Natural killer cell treated with Interleukin-12 subunit alpha and Interleukin-12 subunit beta and Interleukin-15 and Interleukin-18, amount 100 ng/mL, for 72 hours (primary cell): ENCODE measurements around the gene SNAP23. TPM values are rescaled to one million over a fixed set of nuclear protein-coding genes. Genes with fewer than 3 reads are reported as not detected.
"Not testable (repeated sequence)": the region's sequence is repeated elsewhere in the genome, so short reads cannot be mapped to it uniquely, and the experiment has no call there.

Experiments used
- ATAC-seq, 2 donors: fragments of 150-1000 bp; cut with Tn5 transposase in 1 of 2; sonication (Bioruptor Pico), chemical (Tn5 transposase) in 1 of 2; 2 replicates each; pipeline ENCODE4 v1.10.0; 2021
- DNase-seq: peaks from one replicate; pipeline ENCODE4 v3.0.0; 2022; ENCODE audit warnings: low spot score
- H3K27ac Mint-ChIP-seq, 2 donors: 1 replicate in 1 of 2; 2 replicates in 1 of 2; pipeline ENCODE4 v1.8.0; 2022; ENCODE audit warnings: mixed read lengths in 2 of 2, mild to moderate bottlenecking in 1 of 2, moderate library complexity in 1 of 2
- H3K27me3 Mint-ChIP-seq, 2 donors: 1 replicate in 1 of 2; 2 replicates in 1 of 2; pipeline ENCODE4 v1.8.0; 2022; ENCODE audit warnings: mixed read lengths in 2 of 2
- H3K36me3 Mint-ChIP-seq: one replicate; pipeline ENCODE4 v1.8.0; 2022; ENCODE audit warnings: mixed read lengths
- H3K4me1 Mint-ChIP-seq, 2 donors: 1 replicate in 1 of 2; 2 replicates in 1 of 2; pipeline ENCODE4 v1.8.0; 2022; ENCODE audit warnings: low read depth in 2 of 2, mixed read lengths in 2 of 2, mild to moderate bottlenecking in 1 of 2
- H3K4me3 Mint-ChIP-seq: one replicate; pipeline ENCODE4 v1.8.0; 2022; ENCODE audit warnings: mixed read lengths
- H3K9me3 Mint-ChIP-seq: 2 replicates; pipeline ENCODE4 v1.8.0; 2022; ENCODE audit warnings: mixed read lengths
- total RNA-seq, 2 donors: library from RNA; stranded (reverse); gene quantifications; one replicate each; pipeline ENCODE4 v1.2.3, GENCODE V29; 2022

Gene SNAP23
- total RNA-seq, 2 donors from 2014 or later = 59.2 to 72.6 TPM

DNA sequence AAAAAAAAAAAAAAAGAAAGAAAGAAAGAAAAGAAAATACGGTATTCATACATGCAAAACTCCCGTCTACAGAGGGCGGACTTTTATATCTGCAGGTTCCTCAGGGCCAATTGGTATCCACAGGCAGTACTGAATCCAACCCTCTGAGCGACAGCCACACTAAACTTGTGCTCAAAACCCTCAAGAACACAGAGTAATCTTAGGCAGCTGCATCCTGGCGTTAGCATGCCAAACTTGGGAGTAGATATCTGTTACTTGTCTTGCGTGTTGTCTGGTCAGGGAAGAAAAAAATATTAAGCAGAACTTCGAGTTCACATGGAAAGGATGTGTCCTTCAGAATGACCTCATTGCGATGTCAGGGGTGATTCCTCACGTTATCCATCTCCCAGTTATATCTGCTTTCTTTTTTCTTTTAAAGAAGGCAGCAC, 12.8 kb downstream of the SNAP23 start:
- no peak for DNase-seq
- H3K4me1 Mint-ChIP-seq = peaks cover 0 to 6% of the 10 kb centered on the region in 2 donors
- ATAC-seq = no peak
- no peaks in the 10 kb centered on the region for H3K27me3 Mint-ChIP-seq
- no peak overlapping the region for H3K4me3 Mint-ChIP-seq
- no peaks in the 10 kb centered on the region for H3K9me3 Mint-ChIP-seq
- peaks cover 4% of the 10 kb centered on the region for H3K36me3 Mint-ChIP-seq
- no peak overlapping the region for H3K27ac Mint-ChIP-seq

DNA sequence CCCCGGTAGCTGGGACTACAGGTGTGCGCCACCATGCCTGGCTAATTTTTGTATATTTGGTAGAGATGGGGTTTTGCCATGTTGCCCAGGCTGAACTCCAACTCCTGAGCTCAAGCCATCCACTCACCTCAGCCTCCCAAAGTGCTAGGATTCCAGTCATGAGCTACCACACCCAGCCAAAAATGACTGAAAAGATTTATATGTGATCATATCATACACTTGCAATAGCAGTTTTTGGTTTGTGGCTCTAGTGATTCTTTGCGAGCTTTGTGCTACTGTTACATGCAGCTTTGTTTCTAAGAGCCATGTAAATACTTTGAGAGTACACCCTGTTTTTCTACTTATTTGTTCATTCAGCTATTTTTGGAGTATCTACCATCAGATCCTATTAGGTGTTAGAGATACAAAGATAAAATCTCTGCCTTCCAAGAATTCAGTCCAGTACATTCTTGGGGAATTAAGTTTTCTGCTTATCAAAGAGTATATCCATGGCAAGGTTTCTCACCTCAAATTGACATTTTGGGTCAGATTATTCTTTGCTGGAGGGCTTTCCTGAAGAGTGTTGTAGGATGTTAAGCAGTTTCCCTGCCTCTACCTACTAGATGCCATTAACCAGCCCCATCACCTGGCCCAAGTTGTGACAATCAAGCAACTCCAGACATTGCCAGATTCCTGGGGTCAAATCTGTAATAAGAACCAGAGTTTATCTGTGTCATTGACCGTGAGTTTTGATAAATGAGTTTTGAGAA, 15.0 kb downstream of the SNAP23 start:
- no peak overlapping the region for H3K27ac Mint-ChIP-seq
- no peak for DNase-seq
- H3K36me3 Mint-ChIP-seq = peaks cover 13% of the 10 kb centered on the region
- no peaks in the 10 kb centered on the region for H3K9me3 Mint-ChIP-seq
- no peak overlapping the region for H3K4me3 Mint-ChIP-seq
- H3K4me1 Mint-ChIP-seq = peaks cover 0 to 2% of the 10 kb centered on the region in 2 donors
- H3K27me3 Mint-ChIP-seq = no peaks in the 10 kb centered on the region
- ATAC-seq = no peak

DNA sequence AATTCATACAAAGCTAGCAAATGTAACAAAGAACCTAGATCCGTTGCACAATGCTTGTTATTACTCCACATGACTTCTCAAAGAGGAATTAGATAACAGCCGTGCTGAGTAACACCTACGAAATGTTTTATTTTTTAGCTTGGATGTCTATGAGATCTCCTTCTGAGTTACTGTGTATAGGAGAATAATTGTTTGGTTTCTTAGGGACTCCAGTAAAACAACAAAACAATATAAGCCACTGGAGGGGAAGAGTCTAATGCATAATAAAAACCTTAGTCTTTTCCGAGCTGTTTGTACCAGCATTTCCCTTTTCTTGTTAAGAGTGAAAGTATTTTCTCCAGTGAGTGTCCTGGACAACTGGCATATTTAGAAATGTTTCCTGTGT, 15.6 kb downstream of the SNAP23 start:
- Mint-ChIP-seq H3K9me3 (no peaks in the 10 kb centered on the region), H3K4me3 (no peak overlapping the region), H3K27me3 (no peaks in the 10 kb centered on the region), H3K36me3 (peaks cover 19% of the 10 kb centered on the region), H3K27ac (no peak overlapping the region), H3K4me1 (peaks cover 0 to 2% of the 10 kb centered on the region in 2 donors)
- no peak for DNase-seq
- ATAC-seq = no peak

DNA sequence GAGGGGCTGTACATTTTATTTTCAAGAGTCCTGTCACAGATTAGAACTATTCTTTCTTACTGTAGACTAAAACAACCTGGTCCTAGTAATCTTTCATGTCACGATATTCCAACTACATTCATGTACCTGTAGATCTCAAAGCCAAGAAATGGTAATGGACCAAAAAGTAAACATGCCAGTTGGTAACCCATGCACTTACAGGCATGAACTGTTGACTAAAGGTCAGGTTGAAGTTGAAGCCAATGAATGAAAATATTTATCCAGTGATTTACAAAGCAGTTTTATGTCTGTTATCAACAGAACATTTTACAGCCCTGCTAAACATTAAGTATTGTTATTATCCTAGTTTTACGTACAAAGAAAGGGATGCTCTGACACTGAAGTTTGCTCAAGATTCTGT, 27.9 kb downstream of the SNAP23 start:
- Mint-ChIP-seq H3K4me3 (no peak overlapping the region), H3K27me3 (no peaks in the 10 kb centered on the region), H3K4me1 (no peaks in the 10 kb centered on the region), H3K36me3 (peaks cover 6% of the 10 kb centered on the region), H3K27ac (no peak overlapping the region), H3K9me3 (no peaks in the 10 kb centered on the region)
- ATAC-seq (no peak), DNase-seq (no peak)

DNA sequence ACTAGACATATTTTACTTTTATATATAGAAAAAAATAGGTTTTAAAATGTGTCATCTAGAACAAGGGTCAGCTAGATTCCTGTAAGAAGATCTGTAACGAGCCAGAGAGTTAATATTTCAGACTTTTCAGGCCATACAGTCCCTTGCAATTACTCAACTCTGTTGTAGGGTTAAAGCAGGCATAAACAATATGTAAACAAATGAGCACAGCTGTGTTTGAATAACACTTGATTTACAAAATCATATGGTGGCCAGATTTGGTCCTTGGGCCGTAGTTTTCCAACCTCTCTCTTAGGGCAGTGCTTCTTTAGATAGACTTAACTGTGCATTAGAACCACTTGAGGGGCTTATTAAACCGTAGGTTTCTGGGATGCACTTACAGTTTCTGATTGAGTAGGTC, 33.5 kb downstream of the SNAP23 start:
- no peaks in the 10 kb centered on the region for H3K9me3 Mint-ChIP-seq
- no peak overlapping the region for H3K4me3 Mint-ChIP-seq
- H3K27ac Mint-ChIP-seq = no peak overlapping the region
- H3K4me1 Mint-ChIP-seq = no peaks in the 10 kb centered on the region
- DNase-seq (no peak), ATAC-seq (no peak)
- peaks cover 6% of the 10 kb centered on the region for H3K36me3 Mint-ChIP-seq
- H3K27me3 Mint-ChIP-seq = no peaks in the 10 kb centered on the region

DNA sequence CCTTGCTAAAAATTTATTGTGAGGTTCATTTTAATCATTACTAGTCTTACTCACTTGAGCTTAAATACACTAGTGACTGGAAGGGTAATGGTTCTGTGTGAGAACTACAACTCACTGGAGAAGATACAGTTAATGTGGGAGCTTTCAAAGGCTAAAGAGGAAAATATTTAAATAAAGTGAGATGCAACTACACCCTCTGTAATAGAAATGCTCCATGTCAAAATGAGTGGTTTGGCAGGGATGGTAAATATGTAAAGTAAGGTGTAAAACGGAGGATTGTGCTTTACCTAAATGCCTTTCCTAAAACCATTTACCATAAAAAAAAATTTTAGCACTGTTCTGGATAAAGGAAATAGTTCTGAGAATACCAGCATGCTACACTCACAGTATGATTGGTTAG, 37.8 kb downstream of the SNAP23 start:
- Mint-ChIP-seq H3K9me3 (no peaks in the 10 kb centered on the region), H3K4me3 (no peak overlapping the region), H3K4me1 (no peaks in the 10 kb centered on the region), H3K36me3 (peaks cover 11% of the 10 kb centered on the region), H3K27me3 (no peaks in the 10 kb centered on the region), H3K27ac (no peak overlapping the region)
- DNase-seq (no peak), ATAC-seq (no peak)

DNA sequence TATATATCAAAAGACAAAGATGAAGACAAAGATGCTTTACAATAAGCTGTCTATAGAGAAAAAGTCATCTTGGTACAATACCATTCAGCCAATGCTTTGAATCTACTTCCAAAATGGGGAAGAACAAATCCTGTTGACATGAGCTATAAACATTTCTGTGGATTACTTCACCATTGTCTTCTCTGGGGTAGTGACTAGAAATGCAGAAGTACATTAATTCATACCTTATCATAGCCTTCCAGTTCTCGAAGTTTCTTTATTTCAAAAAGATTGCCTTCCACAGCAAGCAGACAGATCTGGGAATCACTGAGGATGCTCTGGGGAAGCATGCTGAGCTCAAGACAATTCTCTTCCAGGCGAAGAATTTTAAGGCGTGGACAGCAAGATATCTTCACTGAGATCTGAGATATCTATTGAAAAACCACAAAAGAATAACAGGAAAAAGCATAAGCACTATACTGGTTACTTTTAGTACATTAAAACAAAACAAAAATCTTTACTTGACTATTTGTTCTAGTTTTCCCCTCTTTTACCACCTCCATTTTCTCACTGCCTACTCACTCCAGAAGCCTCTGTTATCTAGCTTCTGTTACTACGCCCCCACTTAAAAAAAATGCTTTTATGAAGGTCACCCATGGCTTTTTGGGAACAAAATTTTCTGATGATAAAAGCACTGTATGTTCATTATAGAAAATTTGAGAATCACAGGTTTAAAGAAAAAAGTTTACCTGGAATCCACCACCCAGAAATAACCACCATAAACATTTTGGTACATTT, 49.6 kb downstream of the SNAP23 start:
- ATAC-seq (no peak), DNase-seq (no peak)
- peaks cover 13% of the 10 kb centered on the region for H3K36me3 Mint-ChIP-seq
- H3K4me1 Mint-ChIP-seq = peaks cover 27 to 34% of the 10 kb centered on the region in 2 donors
- H3K4me3 Mint-ChIP-seq = no peak overlapping the region
- no peak overlapping the region for H3K27ac Mint-ChIP-seq
- H3K27me3 Mint-ChIP-seq = no peaks in the 10 kb centered on the region
- no peaks in the 10 kb centered on the region for H3K9me3 Mint-ChIP-seq

DNA sequence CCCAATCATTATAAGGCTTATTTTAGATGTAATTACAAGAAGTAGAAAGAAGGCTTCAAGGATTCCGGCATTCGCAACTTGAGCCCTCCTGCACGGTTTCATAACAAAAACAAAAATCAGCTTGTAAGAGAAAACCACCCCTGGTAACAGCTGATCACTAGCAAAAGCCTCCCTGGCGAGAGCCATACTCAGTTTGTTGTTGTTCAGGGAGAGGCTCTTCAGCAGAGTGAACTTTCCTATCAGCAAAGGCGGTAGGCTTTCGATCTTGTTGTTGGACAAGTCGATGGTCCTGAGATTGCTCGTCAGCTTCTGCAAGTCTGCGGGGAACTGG, 52.4 kb downstream of the SNAP23 start:
- Mint-ChIP-seq H3K4me3 (peak overlapping the region; percentile 96), H3K4me1 (peaks cover 30 to 36% of the 10 kb centered on the region in 2 donors), H3K9me3 (no peaks in the 10 kb centered on the region), H3K27ac (peak overlapping the region; percentile 95 to 99), H3K27me3 (no peaks in the 10 kb centered on the region), H3K36me3 (peaks cover 7% of the 10 kb centered on the region)
- no peak for DNase-seq
- ATAC-seq = peak in 1 of 2 donors; percentile 6

DNA sequence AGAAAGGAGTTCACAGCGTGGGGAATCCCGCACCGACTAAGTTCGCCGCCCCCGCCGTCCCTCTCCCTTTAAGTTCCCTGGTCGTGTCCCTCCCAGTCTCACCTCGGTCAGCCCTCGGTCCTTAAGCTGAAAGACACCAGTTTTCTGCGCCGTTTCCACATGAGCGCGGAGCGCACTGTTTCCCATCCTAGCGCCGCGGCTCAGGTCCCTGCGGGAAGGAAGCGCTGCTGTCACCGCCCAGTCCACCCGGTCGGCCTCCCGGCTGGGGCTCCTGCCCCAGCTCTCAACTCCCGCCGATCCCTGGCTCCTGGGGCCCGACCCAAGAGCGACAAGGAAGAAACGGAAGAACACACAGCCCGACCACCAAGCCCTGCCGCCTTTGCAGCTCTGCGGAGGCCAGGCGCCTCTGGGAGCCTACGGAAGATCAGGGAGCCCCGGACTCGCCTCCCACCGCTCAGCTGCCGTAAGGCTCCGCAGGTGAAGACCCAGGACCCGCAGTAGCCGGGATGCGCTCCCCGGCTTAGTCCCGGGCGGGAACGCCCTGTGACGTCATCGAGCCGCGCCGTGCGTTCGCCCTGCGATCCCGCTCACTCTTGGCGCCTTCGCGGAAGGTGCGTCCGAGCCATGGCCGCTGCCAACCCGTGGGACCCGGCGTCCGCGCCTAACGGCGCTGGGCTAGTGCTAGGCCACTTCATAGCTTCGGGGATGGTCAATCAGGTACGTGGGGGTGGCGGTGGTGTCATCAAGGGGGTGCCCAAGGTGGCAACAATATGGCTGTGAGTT, 53.0 kb downstream of the SNAP23 start, which contains the start of the genes HAUS2 and LRRC57:
Gene HAUS2, plus strand, starts transcription at position 590 of the 783 bp plus-strand sequence. Its CDS starts 35 bp downstream, at position 625.
Gene LRRC57, minus strand, starts transcription at position 545 of the 783 bp plus-strand sequence. Its CDS starts 359 bp downstream, at position 186.
- no peaks in the 10 kb centered on the region for H3K27me3 Mint-ChIP-seq
- H3K27ac Mint-ChIP-seq = peak within 1 kb of the TSS; percentile 95 to 99
- ATAC-seq = peak; percentile 95 to 96
- peaks cover 7% of the 10 kb centered on the region for H3K36me3 Mint-ChIP-seq
- peak within 1 kb of the TSS; percentile 96 for H3K4me3 Mint-ChIP-seq
- H3K4me1 Mint-ChIP-seq = peaks cover 31 to 38% of the 10 kb centered on the region in 2 donors
- H3K9me3 Mint-ChIP-seq = no peaks in the 10 kb centered on the region
- peak; percentile 90 for DNase-seq

DNA sequence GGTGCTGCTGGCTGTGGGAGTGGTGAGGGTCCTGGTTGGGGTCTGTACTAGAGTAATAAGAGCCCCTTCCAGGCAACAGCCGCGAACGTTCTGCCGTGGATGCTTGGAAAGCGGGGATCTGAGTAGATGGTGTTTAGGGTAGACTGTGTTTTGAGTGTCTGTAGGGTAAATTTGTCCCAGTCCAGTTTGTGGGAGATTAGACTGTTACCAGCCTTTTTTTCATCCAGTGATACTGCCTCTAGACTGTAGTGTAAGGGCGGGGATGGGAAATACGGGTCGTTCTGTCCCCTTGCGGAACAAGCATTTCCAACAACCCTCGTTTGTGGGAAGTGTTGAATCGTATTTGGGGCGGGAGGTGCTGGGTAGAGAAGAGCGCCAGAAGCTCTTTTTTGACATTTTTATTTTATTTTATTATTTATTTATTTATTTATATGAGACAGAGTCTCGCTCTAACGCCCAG, 53.6 kb downstream of the SNAP23 start:
- Mint-ChIP-seq H3K27ac (peak overlapping the region; percentile 95 to 99), H3K4me3 (peak overlapping the region; percentile 96), H3K9me3 (no peaks in the 10 kb centered on the region), H3K4me1 (peaks cover 33 to 44% of the 10 kb centered on the region in 2 donors), H3K27me3 (no peaks in the 10 kb centered on the region), H3K36me3 (peaks cover 7% of the 10 kb centered on the region)
- DNase-seq (no peak), ATAC-seq (peak; percentile 54 to 61)

DNA sequence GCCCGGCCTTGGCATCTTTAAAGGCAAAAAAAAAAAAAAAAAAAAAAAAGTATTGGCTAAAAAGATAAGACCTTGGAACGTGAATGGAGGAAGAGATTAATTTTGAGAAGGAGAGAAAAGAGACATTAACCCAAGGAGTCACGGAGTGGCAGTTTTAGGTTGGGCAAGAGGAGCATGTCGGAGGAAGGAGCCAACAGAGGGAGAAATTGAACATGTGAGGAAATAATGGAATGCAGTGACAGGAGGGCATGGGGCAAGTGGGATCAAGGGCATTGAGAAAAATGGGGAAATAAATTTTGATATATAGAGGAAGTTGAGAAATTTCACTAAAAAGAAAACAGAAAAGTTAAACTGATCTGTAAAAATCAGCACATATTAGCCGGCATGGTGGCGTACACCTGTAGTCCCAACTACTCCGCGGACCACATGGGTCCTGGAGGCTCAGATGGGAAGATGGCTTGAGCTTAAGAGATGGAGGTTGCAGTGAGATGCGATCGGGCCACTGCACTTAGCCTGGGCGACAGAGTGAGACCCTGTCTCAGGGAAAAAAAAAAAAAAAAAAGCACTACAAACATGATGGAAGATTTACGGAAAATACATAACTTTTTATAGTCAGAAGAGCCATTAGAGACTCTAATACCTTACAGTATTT, 54.4 kb downstream of the SNAP23 start:
- peaks cover 7% of the 10 kb centered on the region for H3K36me3 Mint-ChIP-seq
- no peak for ATAC-seq
- H3K27ac Mint-ChIP-seq = peak overlapping the region; percentile 95 to 99
- peak overlapping the region; percentile 96 for H3K4me3 Mint-ChIP-seq
- DNase-seq = no peak
- peaks cover 33 to 46% of the 10 kb centered on the region in 2 donors for H3K4me1 Mint-ChIP-seq
- H3K27me3 Mint-ChIP-seq = no peaks in the 10 kb centered on the region
- H3K9me3 Mint-ChIP-seq = no peaks in the 10 kb centered on the region

DNA sequence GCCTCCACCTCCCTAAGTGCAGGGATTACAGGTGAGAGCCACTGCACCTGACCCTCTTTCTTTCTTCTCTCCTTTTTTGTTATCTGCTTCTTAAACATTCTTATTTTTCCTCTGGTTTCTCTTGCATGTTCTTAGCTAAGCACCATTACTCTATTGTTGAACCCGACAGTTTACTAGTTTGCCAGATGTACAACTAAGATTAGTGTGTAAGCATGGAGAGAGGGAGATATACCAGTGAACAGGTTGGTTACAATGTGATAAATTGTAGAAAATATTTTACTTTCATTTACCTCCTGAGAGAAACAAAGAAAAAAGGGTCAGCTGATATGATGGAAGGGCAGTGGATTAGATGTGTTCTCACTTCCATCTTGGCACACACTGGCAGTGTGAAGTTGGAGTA, 58.1 kb downstream of the SNAP23 start:
- DNase-seq (no peak), ATAC-seq (no peak)
- no peaks in the 10 kb centered on the region for H3K27me3 Mint-ChIP-seq
- H3K36me3 Mint-ChIP-seq = no peaks in the 10 kb centered on the region
- H3K27ac Mint-ChIP-seq = no peak overlapping the region
- peaks cover 19 to 24% of the 10 kb centered on the region in 2 donors for H3K4me1 Mint-ChIP-seq
- H3K4me3 Mint-ChIP-seq = no peak overlapping the region
- no peaks in the 10 kb centered on the region for H3K9me3 Mint-ChIP-seq

DNA sequence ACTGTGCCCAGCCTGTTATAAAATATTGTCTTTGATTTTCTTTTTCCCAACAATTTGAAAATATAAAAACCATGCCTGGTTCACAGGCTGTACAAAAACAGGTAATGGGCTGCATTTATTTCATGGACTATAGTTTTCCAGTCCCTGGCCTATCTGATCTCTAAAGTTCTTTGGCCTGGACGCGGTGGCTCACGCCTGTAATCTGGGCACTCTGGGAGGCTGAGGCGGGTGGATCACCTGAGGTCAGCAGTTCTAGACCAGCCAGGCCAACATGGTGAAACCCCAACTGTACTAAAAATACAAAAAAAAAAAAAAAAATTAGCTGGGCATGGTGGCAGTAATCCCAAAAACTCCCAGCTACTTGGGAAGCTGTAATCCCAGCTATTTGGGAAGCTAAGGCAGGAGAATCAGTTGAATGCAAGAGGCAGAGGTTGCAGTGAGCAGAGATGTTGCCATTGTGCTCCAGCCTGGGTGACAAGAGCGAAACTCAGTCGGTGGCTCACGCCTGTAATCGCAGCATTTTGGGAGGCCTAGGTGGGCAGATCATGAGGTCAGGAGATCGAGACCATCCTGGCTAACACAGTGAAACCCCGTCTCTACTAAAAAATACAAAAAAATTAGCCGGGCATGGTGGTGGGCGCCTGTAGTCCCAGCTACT, 61.2 kb downstream of the SNAP23 start:
- H3K27ac Mint-ChIP-seq, DNase-seq, H3K4me3 Mint-ChIP-seq, H3K9me3 Mint-ChIP-seq, H3K36me3 Mint-ChIP-seq, ATAC-seq, H3K27me3 Mint-ChIP-seq: not testable (repeated sequence)
- H3K4me1 Mint-ChIP-seq = peaks cover 9 to 11% of the 10 kb centered on the region in 2 donors
